ENCODE measurements around the gene LYL1. TPM values are rescaled to one million over a fixed set of nuclear protein-coding genes. Genes with fewer than 3 reads are reported as not detected.

Gene LYL1
- total and polyA plus RNA-seq, 2 of the 13 experiments (the other 11 are each of a cell fraction or from before 2014, with no cell fraction given), result 0.75 to 0.92 TPM

GRCh38 chr19:13094771-13095392, 7.8 kb downstream of the LYL1 start (continued):
- TF ChIP-seq MTF1 (CRISPR knock-in tag; IDR thresholded peaks at IDR 0.05), result no peak

GRCh38 chr19:13094106-13094504, 8.6 kb downstream of the LYL1 start:
- H3K4me1 ChIP-seq (ENCODE audit: insufficient read depth, low read length), result peaks cover 50% of the 10 kb centered on the region
- in situ Hi-C loops (cut with HindIII; ENCODE audit: extremely low pct_ligation_motif_present, low pct_unique_long_range_greater_than_20kb), result loop anchor here (5.0 kb wide), 2 partner anchors 62 to 117 kb away; no protein-coding TSS in a partner anchor
- no peak for TF ChIP-seq ZFP36L1 (CRISPR knock-in tag; IDR thresholded peaks at IDR 0.05)
- TF ChIP-seq STAT6 (CRISPR knock-in tag; IDR thresholded peaks at IDR 0.05; ENCODE audit: borderline replicate concordance), result no peak
- no peak for TF ChIP-seq GLI4 (CRISPR knock-in tag; IDR thresholded peaks at IDR 0.05; ENCODE audit: borderline replicate concordance)
- no peak for TF ChIP-seq CSRNP2 (CRISPR knock-in tag; conservative IDR thresholded peaks at IDR 0.05; ENCODE audit: low read depth)
- TF ChIP-seq NFRKB (IDR thresholded peaks at IDR 0.05), result no peak
- TF ChIP-seq ETV5 (CRISPR knock-in tag; IDR thresholded peaks at IDR 0.05; ENCODE audit: borderline replicate concordance), result no peak
- TF ChIP-seq ATF5 (CRISPR knock-in tag; IDR thresholded peaks at IDR 0.05; ENCODE audit: low read depth), result no peak
- 0 out of 2 replicates have a peak, but pooled peaks have one; percentile 5 for TF ChIP-seq ZBTB33 (CRISPR knock-in tag; IDR thresholded peaks at IDR 0.05)
- 0 out of 2 replicates have a peak, but pooled peaks have one; percentile 11 for TF ChIP-seq ZFP37 (CRISPR knock-in tag; IDR thresholded peaks at IDR 0.05; ENCODE audit: borderline replicate concordance)
- TF ChIP-seq THAP11 (CRISPR knock-in tag; IDR thresholded peaks at IDR 0.05), result 0 out of 2 replicates have a peak, but pooled peaks have one; percentile 3
- TF ChIP-seq HNRNPL (IDR thresholded peaks at IDR 0.05; ENCODE audit: low read depth, low read length), result peak; percentile 82; the same call in 1 of the 2 replicates
- no peak for TF ChIP-seq ZNF564 (CRISPR knock-in tag; IDR thresholded peaks at IDR 0.05)
- no peak for TF ChIP-seq ZBTB25 (CRISPR knock-in tag; IDR thresholded peaks at IDR 0.05)

More at GRCh38 chr19:13094106-13094504, 8.6 kb downstream of the LYL1 start:
- Histone ChIP-seq H3K36me3 (replicated peaks in 1 of 2; ENCODE audit: control insufficient read depth in 1 of 2, insufficient read depth in 2 of 2, low read length in 2 of 2) (peaks cover 0 to 2% of the 10 kb centered on the region in 2 experiments; a peak in 2 of 5 replicates), H3K79me2 (ENCODE audit: insufficient read depth, low read length) (no peaks in the 10 kb centered on the region), H3K27ac (ENCODE audit: extremely low read length, insufficient read depth, low read length) (no peak overlapping the region), H3K27me3 (ENCODE audit: control insufficient read depth in 1 of 2, insufficient read depth in 2 of 2, low read length in 2 of 2) (no peaks in the 10 kb centered on the region), H3K4me2 (ENCODE audit: low read depth, low read length) (no peak overlapping the region), H3K9me3 (ENCODE audit: low read length) (no peaks in the 10 kb centered on the region), H4K20me1 (ENCODE audit: insufficient read depth, low read length) (no peaks in the 10 kb centered on the region; the same call in 1 of the 2 replicates), H3K4me3 (replicated peaks in 1 of 3; ENCODE audit: insufficient read depth in 1 of 3, low read depth in 2 of 3, low read length in 3 of 3) (no peak overlapping the region), H3K9ac (ENCODE audit: insufficient read depth, low read depth, low read length) (no peak overlapping the region), H2AFZ (ENCODE audit: low read length) (no peak overlapping the region)
- no peak for FAIRE-seq
- ATAC-seq, result no peak
- no TSS peak for BruUV-seq (replicated peaks)
- ChIA-PET CTCF (ENCODE audit: low intra/inter-chr PET ratio, low total read pairs) (interaction anchor here (1.7 to 2.6 kb wide), 3 partner anchors 111 to 129 kb away, joined by 11 to 44 read pairs (median 18); no protein-coding TSS in a partner anchor), POLR2A (interaction anchor here (1.0 to 1.8 kb wide), 5 partner anchors 34 to 117 kb away, joined by 3 to 7 read pairs (median 4); no protein-coding TSS in a partner anchor)
- intact Hi-C loops (cut with micrococcal nuclease; ENCODE audit: unreplicated experiment), result no loop called here
- 89% methylated on average over 3 of the region's 5 CpGs for WGBS (ENCODE audit: low lambda C conversion rate)
- DNase-seq (ENCODE audit: low spot score), result no peak
